Anterior cingulate cortex (tissue), 58 donors: ENCODE measurements around the gene MOBP.
A peak's percentile ranks its signal among the peaks of the same experiment; 100 is the strongest.
"Not testable (repeated sequence)": the region's sequence is repeated elsewhere in the genome, so short reads cannot be mapped to it uniquely, and the experiment has no call there.

Source experiments
- DNase-seq, 58 donors: peaks; one replicate each; lab custom pipeline; 2025; lab: John Stamatoyannopoulos, UW

The MOBP gene

GRCh38 chr3:39448506-39449233 lies 18.8 kb upstream of the MOBP start:
- no peak for DNase-seq

GRCh38 chr3:39449796-39450195 lies 17.7 kb upstream of the MOBP start:
- DNase-seq = no peak

- no peak for DNase-seq
These were observed 14.3 kb upstream of the MOBP start for GRCh38 chr3:39453134-39453533.

- DNase-seq = not testable (repeated sequence)
These were observed 13.6 kb upstream of the MOBP start for GRCh38 chr3:39453872-39454271.

- DNase-seq = no peak
These were observed 12.8 kb upstream of the MOBP start for GRCh38 chr3:39454591-39455217.

- no peak for DNase-seq
These were observed 11.3 kb upstream of the MOBP start for GRCh38 chr3:39456159-39456558.

GRCh38 chr3:39457361-39457760 lies 10.1 kb upstream of the MOBP start:
- no peak for DNase-seq

- not testable (repeated sequence) for DNase-seq
These were observed 8.9 kb upstream of the MOBP start for GRCh38 chr3:39458579-39458978.

GRCh38 chr3:39460677-39461076 lies 6.8 kb upstream of the MOBP start:
- peak in 36 of 58 donors; percentile 7 to 83 (median 54) for DNase-seq

- no peak for DNase-seq
These were observed 4.2 kb upstream of the MOBP start for GRCh38 chr3:39463269-39463668.

GRCh38 chr3:39466988-39467387 lies 492 bp upstream of the MOBP start:
- DNase-seq = peak in 1 of 58 donors; percentile 44

- peak in 1 of 58 donors; percentile 18 for DNase-seq
These were observed 592 bp downstream of the MOBP start for GRCh38 chr3:39468108-39468436.

GRCh38 chr3:39469258-39469657 lies 1.8 kb downstream of the MOBP start:
- no peak for DNase-seq

- peak in 5 of 58 donors; percentile 14 to 47 (median 28) for DNase-seq
These were observed 2.5 kb downstream of the MOBP start for GRCh38 chr3:39469945-39470344.

- no peak for DNase-seq
These were observed 4.2 kb downstream of the MOBP start for GRCh38 chr3:39471652-39472051.

GRCh38 chr3:39473452-39474125 lies 6.1 kb downstream of the MOBP start:
- no peak for DNase-seq

- DNase-seq = no peak
These were observed 6.6 kb downstream of the MOBP start for GRCh38 chr3:39474126-39474515.

- no peak for DNase-seq
These were observed 9.3 kb downstream of the MOBP start for GRCh38 chr3:39476783-39477182.

- no peak for DNase-seq
These were observed 10.7 kb downstream of the MOBP start for GRCh38 chr3:39478226-39478625.

GRCh38 chr3:39479701-39480414 lies 12.4 kb downstream of the MOBP start:
- DNase-seq = no peak

- DNase-seq = peak in 10 of 58 donors; percentile 21 to 63 (median 37)
These were observed 18.1 kb downstream of the MOBP start for GRCh38 chr3:39485547-39485946.
